Middle frontal gyrus (tissue), 1 donor: ENCODE data around the gene C11orf86.
"Not testable (repeated sequence)": the region's sequence is repeated elsewhere in the genome, so short reads cannot be mapped to it uniquely, and the experiment has no call there.

Source experiments
- DNase-seq: peaks from one replicate; pipeline ENCODE4 v3.0.0-alpha.2; 2015; ENCODE audit warnings: low spot score; ENCODE audit errors: extremely low spot score

C11orf86 gene, protein sequence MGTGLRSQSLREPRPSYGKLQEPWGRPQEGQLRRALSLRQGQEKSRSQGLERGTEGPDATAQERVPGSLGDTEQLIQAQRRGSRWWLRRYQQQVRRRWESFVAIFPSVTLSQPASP

DNA sequence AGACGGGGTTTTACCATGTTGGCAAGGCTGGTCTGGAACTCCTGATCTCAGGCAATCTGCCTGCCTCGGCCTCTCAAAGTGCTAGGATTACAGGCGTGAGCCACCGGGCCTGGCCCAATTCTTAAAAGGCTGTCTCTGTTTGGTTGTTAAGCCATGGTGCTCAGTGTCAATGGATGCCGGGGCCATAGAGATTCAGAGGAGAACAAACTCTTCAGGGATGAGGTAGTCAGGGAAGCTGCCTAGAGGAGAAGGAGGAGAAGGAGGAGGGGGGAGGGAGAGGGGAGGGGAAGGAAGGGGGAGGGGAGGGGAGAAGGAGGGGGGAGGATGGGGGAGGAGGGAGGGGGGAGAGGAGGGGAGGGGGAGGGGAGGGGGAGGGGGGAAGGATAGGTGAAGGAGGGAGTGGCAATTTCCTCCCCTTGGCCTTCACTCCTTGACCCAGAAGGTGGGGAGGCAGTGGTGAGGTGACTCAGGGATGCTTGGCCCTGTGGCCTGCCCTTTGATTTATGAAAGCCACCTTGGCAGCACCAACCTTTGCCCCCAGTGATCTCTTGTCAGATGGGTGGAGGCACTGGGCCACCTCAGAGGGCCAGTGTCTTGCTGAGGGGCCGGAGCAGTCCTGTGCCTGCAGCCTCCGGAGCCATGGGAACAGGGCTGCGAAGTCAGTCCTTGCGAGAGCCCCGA lies at the start of gene C11orf86:
TSS of gene C11orf86 (plus strand) at position 581 of the 681 bp plus-strand sequence. CDS start at position 640, 59 bp downstream.
- DNase-seq, result no peak

DNA sequence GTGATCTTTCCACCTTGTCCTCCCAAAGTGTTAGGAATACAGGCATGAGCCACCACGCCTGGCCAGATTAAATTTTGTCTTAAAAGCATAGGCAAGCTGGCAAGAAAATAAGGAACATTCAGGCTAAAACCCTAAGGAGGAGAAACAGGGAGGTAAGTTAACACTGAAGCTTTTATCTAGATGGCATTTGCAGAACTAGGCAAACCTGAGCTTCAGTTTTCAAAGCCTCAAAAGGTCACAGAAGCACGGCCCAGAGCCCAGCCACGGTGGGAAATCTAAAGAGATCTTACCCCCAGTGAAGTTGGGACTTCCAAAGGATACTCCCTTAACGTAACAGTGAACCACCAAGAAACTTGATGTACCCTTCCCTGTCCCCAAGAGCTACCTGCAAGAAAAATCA lies 45.4 kb upstream of the C11orf86 start:
- no peak for DNase-seq

DNA sequence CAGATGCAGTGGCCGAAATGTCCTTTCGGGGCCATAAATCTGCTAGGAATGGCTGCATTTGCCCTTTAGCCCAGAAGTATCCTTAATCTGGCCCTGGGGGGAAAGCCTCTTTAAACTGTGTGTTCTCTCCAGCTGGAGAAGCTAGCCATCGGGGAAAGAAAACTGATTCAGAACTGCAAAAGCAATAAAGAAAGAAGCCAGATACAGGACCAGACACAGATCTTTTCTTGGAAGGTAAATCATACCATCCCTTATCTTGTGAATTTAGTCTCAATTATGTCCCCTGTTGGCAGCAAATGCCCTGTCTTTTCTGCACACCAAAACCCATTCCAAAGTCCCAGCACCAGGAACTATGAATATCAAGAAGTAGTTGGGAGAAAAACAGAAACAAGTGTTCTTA lies 42.6 kb upstream of the C11orf86 start:
- DNase-seq, result no peak

DNA sequence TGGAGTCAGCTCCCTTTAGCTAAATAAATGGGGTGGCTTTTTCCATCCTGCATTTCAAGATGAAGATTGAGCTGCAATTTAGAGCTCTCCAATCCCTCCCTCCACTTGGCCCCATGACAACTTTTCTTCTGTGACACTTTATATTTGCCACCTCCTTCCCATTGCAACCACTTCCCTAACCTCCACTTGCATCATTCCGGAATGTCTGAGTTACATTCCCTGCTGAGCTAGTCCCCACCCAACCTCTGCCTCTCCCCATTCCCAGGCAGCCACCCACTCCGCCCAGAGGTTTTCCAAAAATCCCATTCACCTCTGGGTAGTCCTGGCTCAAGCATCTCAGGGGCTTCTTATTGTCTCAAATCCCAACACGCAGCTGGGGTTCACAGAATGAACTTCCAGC lies 41.6 kb upstream of the C11orf86 start:
- no peak for DNase-seq

DNA sequence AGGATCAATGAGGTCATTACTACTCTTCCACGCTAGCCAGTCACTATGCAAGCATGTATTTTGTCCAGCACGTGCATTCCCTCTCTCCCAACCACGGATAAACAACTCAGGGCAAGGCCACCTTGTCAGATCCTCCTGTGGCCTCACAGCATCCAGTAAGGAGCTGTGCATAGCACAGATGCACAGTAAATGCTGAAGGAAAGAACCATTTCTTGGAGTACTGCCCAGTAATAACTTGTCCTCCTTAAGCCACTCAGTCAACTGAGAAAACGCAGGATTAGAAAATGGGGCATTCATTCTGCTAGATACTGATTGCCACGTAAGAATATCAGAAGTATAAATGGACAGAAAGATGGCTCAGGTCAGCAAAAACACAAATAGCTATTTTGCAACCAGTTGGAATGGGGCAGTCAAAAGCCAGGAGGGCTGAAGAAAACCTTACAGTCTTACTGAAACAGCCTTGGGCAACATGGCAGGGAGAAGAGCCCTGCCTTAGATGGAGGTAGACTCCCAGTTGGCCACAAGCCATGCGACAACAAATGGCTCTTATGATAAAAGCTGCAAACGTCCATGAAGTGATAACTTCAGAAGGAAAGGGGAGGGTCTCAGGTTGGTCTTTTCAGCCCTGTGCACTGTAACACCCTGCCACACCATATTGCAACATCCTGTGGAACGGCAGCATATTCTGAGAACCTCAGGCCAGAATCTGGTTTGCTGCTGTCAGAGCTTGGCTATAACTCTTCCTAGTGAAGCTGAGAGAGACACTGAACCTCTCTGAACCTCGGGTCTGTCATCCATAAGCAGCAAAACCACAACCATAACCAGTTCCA lies 39.9 kb upstream of the C11orf86 start:
- DNase-seq, result no peak

DNA sequence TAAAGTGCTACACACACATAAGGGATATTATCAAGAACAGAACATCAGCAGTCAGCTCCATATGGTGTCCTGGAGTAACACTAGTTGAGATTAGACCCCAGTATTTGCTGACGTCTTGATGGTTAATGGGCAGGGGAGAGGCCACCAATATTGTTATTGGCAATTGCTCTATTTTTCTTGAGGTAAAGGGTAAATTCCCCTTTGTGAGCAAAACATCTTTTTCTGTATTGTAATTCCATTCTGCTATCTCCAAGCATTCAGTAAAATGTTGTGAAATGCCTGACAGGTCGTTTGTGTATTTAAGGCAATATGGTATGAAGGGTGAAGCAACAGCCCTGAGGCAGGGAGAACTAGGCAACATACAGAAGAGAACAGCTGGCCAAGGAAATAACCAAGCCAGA lies 38.8 kb upstream of the C11orf86 start:
- no peak for DNase-seq

DNA sequence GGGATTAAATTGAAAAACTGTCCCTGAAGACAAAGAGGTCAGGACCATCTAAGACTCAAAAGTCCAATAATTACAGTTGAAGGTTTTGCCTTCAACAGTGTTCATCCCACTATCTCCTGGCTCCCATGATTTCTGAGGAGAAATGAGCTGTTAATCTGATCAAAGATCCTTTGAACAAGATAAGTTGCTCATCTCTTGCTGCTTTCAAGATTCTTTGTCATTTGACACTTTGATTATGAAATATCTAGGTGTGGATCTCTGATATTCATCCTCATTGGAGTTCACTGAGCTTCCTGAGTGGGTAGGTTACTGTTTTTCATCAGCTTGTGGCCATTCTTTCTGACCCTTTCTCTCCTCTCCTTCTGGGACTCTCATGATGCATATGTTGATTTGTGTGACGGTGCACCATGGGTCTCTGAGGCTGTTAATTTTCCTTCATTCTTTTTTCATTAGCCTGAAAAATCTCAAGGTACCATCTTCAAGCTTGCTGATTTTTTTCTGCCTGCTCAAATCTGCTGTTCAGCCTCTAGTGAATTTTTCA lies 37.8 kb upstream of the C11orf86 start:
- DNase-seq, result no peak

DNA sequence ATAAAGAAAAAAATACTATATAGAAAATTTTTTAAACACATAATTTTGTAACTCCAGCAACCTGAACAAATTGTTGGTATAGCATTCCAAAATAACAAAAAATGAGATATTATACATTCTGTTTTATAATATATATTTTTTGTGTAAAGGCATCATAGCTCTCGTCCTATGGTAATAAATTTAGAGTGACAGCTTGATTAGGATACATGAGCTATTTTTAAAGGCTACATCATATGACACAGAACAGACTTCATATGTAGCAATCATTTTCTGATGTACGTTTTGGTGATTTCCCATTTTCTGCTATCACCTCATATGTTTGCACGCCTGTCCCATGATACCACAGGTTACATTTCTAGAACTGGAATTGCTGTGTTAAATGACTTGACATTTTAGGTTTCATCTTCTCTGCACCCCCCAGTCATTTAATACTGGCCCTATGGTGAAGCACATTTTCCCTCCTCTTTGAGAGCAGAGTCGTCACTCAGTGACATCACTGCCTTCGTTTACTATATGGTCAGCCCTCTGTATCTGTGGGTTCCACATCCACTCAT lies 36.4 kb upstream of the C11orf86 start:
- no peak for DNase-seq

DNA sequence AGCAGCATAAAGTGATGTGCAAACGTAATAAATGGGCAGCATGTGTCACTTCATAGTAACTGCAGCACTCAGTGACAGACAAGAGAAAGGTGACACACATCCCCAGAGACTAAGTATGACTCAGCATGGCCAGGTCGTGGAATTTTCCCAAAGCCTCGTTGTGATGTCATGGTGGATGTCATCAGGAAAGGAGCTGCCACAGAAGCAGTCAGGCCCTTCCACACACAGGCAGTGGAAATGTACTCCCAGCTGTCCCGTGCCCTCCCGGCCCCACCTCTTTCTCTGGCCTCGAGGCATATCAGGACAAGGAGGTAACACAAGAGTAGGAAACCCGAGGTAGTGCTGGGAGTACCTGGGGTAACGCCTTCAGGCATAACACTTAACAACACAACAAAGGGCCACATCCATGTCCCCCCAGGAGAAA lies 25.0 kb upstream of the C11orf86 start:
- DNase-seq, result no peak

DNA sequence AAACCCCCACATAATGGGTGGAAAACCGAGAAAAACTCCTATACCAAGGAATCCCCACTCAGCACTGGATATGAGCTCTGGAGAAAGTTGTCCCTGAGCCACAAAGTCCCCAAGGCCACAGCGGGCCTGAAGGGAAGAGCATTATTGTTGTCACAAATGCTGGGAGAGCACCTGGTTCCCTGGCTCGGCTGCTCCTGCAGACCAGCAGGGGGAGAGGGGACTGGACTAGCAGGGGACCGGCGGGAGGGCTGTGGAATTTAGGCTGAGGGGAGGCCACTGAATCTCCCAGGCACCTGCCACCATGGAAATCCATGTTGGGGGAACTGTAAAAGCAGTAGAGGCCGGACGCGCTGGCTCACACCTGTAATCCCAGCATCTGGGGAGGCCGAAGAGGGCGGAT lies 24.0 kb upstream of the C11orf86 start:
- DNase-seq, result no peak

DNA sequence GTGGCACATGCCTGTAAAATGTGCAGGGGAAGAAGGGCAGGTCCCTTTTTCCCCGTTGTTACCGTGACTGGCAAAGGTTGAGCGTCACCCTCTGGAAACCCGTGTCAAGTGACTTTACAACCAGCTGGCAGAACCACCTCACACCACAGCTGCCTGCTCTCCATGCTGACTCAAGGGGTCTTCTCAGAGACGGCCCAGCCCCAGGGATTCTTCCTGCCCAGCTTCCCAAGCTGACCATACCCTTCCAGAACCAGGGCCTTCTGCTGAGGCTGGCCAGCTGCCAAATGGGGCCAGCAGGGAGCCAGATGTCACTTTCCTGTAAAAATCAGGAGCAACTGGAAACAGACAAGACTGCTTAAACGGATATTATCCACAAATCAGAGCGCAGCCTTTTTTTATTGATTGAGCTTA lies 23.2 kb upstream of the C11orf86 start:
- DNase-seq, result no peak

DNA sequence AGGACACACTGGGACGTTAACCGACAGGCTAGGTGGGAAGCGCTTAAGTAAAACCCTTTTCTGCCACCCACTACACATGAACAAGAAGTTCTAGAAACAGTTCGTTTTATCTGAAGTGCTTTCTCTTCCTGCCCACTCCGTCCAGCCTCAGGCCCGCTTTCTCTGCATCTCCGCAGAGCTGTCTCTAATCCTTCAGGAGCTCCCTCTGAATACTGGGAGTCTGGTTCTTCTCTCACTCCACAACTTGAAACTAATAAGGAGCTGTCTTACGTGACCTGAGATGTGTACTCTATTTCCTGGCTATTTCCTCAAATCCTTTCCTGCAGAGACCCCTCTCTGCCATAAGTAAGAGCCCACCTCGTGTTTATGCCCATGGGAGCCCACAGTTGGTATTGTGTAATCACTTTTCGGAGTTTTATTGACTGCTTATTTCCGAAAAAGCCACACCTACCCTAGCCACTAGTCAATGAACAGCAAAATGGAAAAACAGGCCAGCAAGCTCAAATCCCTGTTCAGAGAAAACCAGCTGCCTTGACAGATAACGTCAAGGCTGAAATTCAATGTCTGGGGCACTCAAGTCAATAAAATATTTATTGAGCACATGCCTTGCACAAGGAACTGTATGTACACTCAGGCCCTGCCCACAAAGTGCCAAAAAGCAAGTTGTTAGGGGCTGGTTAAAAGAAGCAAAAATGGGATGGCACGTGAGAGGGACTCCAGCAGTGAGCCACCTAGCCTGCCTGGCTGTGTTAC lies 21.8 kb upstream of the C11orf86 start:
- DNase-seq, result no peak

DNA sequence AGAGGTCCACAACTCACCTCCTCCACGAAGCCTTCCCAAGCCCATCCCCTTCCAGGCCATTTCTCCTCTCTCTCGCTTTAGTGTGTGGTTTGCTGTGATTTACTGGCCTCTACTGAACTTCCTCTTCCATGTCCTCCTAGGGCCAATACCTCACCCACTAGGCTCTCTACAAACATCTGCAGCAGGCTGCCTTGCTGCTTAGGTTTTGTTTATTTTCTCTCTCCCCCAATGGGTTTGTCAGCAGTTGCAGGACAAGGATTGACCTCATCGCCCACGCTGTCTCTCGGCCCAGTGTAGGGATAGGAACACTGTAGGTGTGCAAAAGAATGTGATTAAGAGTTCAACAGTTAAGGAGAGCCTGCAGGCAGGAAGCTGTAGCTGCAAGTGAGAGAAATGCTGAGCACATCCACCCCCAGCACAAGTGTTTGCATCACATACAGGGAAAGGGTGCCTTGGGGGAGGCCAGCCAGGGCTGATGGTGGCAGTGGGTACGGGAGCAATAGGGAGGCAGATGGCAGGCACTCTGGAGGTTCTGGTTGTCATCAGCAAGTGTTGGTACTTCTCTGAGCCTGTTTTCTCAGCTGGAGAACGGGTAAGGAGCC lies 18.3 kb upstream of the C11orf86 start:
- peak; percentile 5 for DNase-seq

DNA sequence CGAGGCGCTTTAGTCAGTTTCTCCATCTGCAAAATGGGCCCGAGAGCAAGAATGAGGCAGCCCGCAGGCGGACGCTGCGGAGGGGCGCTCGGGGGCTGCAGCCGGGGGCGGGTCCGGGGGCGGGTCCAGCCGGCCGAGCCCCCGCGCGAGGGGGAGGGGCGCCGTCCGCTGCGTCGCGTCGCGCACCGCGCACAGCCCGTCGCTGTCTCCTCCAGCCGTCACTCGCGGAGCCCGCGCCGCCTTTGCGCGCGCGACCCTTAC lies 17.2 kb upstream of the C11orf86 start:
- DNase-seq, result no peak

DNA sequence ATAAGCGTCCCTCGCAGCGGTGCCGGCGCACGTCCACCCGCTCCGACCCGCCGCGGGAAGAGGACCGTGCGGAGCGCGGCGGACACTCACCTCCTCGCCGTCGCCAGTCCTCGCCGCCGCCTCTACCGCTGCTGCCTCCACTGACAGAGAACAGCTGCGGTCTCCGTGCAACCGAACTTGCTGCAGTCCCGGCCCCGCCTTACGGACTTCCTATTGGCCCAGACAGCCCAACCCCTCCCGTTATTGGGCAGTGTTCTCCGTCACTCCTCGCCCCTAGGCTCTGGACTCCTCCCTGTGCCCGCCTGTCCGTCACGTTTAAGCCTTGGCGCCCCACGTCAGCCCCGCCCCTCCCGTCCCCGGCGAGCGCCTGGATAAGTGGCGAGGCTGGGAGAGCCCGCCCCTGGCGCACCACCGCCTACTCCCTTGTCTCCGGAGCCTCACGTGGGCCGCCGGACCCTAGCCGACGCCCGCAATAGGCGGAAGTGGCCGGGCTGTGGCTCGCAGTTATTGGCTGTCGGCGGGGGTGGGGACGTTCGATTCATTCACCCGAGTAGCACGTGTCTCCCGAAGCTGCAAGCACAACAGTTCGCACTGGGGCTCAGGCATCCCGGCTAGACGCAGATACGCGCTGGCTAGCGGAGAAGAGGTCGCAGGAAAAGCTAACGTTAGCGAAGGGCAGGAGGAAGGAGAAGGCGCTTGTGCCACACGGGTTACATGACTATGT lies 16.7 kb upstream of the C11orf86 start, which contains the start of gene PC:
TSS of gene PC (minus strand) at position 152 of the 724 bp plus-strand sequence. CDS start 86,224 bp downstream, outside the sequence.
- DNase-seq, result peak; percentile 97

DNA sequence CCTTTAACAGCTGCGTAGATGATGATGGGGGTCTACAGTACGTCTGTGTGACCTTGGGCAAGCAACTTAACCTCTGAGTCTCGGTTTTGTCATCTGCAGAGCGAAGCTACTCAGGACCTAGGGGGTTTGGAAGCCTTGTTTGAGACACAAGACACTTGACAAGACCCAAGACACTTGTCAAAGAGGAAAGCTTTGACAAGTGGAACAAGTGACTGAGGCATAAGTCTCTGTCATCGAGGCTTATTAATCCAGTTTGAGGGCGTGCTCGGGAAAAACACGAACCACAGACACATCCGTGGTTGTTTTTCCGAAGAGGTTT lies 16.2 kb upstream of the C11orf86 start:
- no peak for DNase-seq

DNA sequence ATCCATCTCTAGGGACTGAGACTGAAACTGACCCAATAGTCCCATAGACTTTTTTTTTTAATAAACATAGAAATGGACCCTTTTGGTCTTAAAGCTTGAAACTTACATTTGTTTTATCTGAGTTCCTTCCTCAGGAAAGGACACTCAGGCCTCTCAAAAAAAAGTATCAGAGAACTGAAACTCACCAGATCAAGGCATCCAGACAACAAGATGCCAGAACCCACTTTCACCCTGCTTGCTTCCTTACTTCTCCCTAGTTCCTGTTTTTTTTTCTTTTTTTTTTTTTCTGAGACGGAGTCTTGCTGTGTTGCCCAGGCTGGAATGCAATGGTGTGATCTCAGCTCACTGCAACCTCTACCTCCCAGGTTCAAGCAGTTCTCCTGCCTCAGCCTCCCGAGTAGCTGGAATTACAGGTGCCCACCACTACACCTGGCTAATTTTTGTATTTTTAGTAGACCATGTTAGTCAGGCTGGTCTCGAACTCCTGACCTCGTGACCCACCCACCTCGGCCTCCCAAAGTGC lies 13.4 kb upstream of the C11orf86 start:
- not testable (repeated sequence) for DNase-seq

DNA sequence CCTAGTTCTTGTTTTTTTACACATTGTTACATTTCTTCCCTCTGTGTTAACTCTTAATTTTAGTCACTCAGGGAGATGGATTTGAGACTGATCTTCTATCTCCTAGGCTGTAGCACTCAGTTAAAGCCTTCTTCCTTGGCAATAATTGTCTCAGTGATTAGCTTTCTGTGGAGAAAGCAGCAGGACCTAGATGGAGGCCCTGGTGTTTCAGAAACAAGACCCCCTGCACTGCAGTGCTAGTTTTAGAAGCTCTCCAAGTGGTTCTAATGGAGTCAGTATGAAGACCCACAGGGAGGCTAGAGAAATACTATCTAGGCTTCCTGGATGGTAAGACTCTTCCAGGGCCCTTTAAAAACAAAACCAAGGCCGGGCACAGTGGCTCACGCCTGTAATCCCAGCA lies 12.9 kb upstream of the C11orf86 start:
- no peak for DNase-seq

DNA sequence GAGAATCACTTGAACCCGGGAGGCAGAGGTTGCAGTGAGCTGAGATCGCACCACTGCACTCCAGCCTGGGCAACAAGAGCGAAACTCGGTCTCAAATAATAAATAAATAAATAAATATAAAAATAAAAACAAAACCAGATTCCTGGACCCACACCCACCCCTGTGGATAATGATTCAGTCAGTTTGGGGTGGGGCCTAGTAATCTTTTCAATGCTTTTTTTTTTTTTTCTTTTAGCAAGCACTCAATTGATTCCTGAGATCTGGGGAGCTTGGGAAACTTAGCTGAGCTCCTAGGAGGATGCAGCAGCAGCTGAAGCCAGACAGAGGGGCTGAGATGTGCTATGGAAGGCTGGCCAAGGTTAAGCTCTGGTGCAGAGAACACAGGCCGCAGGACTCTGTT lies 12.3 kb upstream of the C11orf86 start:
- DNase-seq, result no peak

DNA sequence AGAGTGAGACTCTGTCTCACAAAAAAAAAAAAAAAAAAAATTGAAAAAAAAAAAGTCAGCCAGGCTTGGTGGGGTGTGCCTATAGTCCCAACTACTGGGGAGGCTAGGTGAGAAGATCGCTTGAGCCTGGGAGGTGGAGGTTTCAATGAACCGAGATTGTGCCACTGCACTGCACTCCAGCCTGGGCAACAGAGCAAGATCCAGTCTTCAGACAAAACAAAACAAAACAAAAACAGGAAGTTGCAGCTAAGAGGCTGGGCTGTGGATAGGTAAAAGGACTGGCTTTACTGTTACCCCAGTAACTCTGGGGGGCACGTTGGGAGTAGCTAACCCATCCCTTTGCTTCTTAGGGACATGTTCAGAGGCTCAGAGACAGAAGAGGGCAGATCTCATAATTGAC lies 10.6 kb upstream of the C11orf86 start:
- DNase-seq, result no peak
